ENCODE data around the gene DHX34.

DHX34 gene

DNA sequence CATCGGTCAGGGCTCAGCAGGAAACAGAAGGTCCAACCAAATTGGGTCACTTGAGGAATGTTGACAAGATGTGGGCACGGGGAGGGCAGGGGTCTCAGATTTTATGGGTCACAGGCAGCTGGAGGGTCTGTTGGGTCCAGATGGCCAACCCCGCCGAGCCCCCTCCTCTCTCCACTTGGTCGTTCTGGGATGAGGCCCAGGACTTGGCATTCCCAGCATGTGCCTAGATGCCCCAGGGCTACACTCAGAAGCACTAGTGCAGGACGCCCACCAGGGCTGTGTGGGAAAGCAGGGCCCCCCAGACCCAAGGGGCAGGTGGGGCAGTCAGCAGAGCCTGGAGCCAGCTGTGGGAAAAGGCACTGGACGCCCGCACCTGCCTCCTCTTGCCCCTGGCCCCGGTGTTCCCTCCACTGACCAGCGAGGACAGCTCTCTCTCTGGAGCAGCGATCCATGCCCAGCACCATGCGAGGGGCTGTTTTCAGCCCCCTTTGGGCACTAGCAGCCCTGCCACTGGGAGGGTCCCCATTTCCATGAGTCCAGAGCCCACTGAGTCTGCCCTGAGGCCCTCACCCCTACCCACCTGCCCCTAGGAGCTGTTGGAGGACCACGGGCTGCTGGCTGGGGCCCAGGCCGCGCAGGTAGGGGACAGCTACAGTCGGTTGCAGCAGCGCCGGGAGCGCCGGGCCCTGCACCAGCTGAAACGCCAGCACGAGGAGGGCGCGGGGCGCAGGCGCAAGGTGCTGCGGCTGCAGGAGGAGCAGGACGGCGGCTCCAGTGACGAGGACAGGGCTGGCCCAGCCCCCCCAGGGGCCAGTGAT is 26.0 kb downstream of the DHX34 start:
- H3K9me2 ChIP-seq (replicated peaks; ENCODE audit: insufficient read depth, low read length) = no peaks in the 10 kb centered on the region
- no peak for TF ChIP-seq CTCF (IDR thresholded peaks at IDR 0.05; ENCODE audit: low read length)
- TF ChIP-seq EZH2 (optimal IDR thresholded peaks at IDR 0.05; ENCODE audit: low read depth, low read length) = no peak
- no peak for TF ChIP-seq EZH2phosphoT487 (IDR thresholded peaks at IDR 0.05; ENCODE audit: low read length)
- H3K4me2 ChIP-seq (ENCODE audit: low read depth, low read length) = no peak overlapping the region
- no peak overlapping the region for H3K4me3 ChIP-seq (ENCODE audit: low read length)
- no peaks in the 10 kb centered on the region for H4K20me1 ChIP-seq (ENCODE audit: insufficient read depth, low read length)
- no peak overlapping the region for H2AFZ ChIP-seq (ENCODE audit: low read length)
- no peaks in the 10 kb centered on the region for H3K9me3 ChIP-seq (replicated peaks; ENCODE audit: insufficient read depth, low read length)
- no peaks in the 10 kb centered on the region for H3K79me2 ChIP-seq (ENCODE audit: low read length)
- H3K27ac ChIP-seq (ENCODE audit: low read length) = no peak overlapping the region
- DNase-seq = no peak
- H3F3A ChIP-seq (ENCODE audit: insufficient read depth, low read length) = no peaks in the 10 kb centered on the region
- H3K4me1 ChIP-seq (ENCODE audit: low read length) = no peaks in the 10 kb centered on the region
- H3K27me3 ChIP-seq (replicated peaks; ENCODE audit: insufficient read depth, low read length) = no peaks in the 10 kb centered on the region
- H3K36me3 ChIP-seq (replicated peaks; ENCODE audit: insufficient read depth, low read length) = no peaks in the 10 kb centered on the region
- H3K9ac ChIP-seq (ENCODE audit: low read length) = no peak overlapping the region

DNA sequence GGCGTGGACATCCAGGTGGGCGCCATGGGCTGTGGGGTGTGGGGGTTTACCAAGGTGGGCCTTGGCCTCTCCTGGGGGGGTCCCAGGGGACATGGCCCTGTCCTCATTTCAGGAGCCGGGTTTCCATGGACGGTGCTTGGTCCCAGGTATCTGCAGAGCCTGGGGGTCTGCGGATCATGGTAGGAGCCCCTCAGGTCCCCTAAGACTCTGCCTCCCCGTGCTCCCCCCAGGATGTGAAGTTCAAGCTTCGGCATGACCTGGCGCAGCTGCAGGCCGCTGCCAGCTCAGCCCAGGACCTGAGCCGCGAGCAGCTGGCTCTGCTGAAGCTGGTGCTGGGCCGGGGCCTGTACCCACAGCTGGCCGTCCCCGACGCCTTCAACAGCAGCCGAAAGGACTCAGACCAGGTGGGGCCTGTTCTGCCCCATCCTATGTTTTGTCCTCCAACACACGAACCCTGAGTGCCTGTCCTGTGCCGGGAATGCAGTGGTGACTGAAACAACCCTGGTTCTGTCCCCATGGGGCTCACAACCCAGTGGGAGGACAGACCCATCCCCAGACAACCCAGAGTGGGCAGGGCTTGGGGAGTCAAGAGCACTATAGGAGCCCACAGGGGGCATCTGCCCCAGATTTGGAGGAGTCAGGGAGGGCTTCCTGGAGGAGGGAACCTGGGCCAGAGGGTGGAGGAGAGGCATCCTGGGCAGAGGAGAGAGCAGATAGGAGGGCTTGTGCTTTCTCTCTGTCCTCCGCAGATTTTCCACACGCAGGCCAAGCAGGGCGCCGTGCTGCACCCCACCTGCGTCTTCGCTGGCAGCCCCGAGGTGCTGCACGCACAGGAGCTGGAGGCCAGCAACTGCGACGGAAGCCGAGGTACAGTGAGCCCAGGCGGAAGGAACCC is 26.8 kb downstream of the DHX34 start:
- H3K36me3 ChIP-seq (replicated peaks; ENCODE audit: insufficient read depth, low read length) = no peaks in the 10 kb centered on the region
- no peaks in the 10 kb centered on the region for H4K20me1 ChIP-seq (ENCODE audit: insufficient read depth, low read length)
- H3K9me2 ChIP-seq (replicated peaks; ENCODE audit: insufficient read depth, low read length) = no peaks in the 10 kb centered on the region
- H3K4me3 ChIP-seq (ENCODE audit: low read length) = no peak overlapping the region
- TF ChIP-seq CTCF (IDR thresholded peaks at IDR 0.05; ENCODE audit: low read length) (no peak), EZH2 (optimal IDR thresholded peaks at IDR 0.05; ENCODE audit: low read depth, low read length) (no peak), EZH2phosphoT487 (IDR thresholded peaks at IDR 0.05; ENCODE audit: low read length) (no peak)
- no peak for DNase-seq
- H3K4me1 ChIP-seq (ENCODE audit: low read length) = no peaks in the 10 kb centered on the region
- H3K9ac ChIP-seq (ENCODE audit: low read length) = no peak overlapping the region
- no peak overlapping the region for H3K4me2 ChIP-seq (ENCODE audit: low read depth, low read length)
- no peaks in the 10 kb centered on the region for H3K27me3 ChIP-seq (replicated peaks; ENCODE audit: insufficient read depth, low read length)
- H3K9me3 ChIP-seq (replicated peaks; ENCODE audit: insufficient read depth, low read length) = no peaks in the 10 kb centered on the region
- H3K79me2 ChIP-seq (ENCODE audit: low read length) = no peaks in the 10 kb centered on the region
- H3F3A ChIP-seq (ENCODE audit: insufficient read depth, low read length) = no peaks in the 10 kb centered on the region
- H2AFZ ChIP-seq (ENCODE audit: low read length) = no peak overlapping the region
- no peak overlapping the region for H3K27ac ChIP-seq (ENCODE audit: low read length)

GRCh38 chr19:47376589-47377144 is 27.6 kb downstream of the DHX34 start:
- Histone ChIP-seq H3K9ac (ENCODE audit: low read length) (no peak overlapping the region), H3K4me2 (ENCODE audit: low read depth, low read length) (no peak overlapping the region), H2AFZ (ENCODE audit: low read length) (no peak overlapping the region), H4K20me1 (ENCODE audit: insufficient read depth, low read length) (no peaks in the 10 kb centered on the region), H3K9me2 (replicated peaks; ENCODE audit: insufficient read depth, low read length) (no peaks in the 10 kb centered on the region), H3K79me2 (ENCODE audit: low read length) (no peaks in the 10 kb centered on the region), H3K4me3 (ENCODE audit: low read length) (no peak overlapping the region), H3K9me3 (replicated peaks; ENCODE audit: insufficient read depth, low read length) (no peaks in the 10 kb centered on the region), H3K4me1 (ENCODE audit: low read length) (no peaks in the 10 kb centered on the region), H3K27ac (ENCODE audit: low read length) (no peak overlapping the region), H3K36me3 (replicated peaks; ENCODE audit: insufficient read depth, low read length) (no peaks in the 10 kb centered on the region), H3F3A (ENCODE audit: insufficient read depth, low read length) (no peaks in the 10 kb centered on the region), H3K27me3 (replicated peaks; ENCODE audit: insufficient read depth, low read length) (no peaks in the 10 kb centered on the region)
- TF ChIP-seq EZH2 (optimal IDR thresholded peaks at IDR 0.05; ENCODE audit: low read depth, low read length) (no peak), EZH2phosphoT487 (IDR thresholded peaks at IDR 0.05; ENCODE audit: low read length) (no peak), CTCF (IDR thresholded peaks at IDR 0.05; ENCODE audit: low read length) (no peak)
- no peak for DNase-seq

All from MM.1S (cell line).